Adrenal gland (tissue), 5 donors: ENCODE measurements around the gene SYT5.

Experiments used
- CTCF ChIP-seq, 6 experiments: fragments of 450-650 bp in 4 of 6; fragments of 200-600 bp in 2 of 6; sonication (generic) in 1 of 6; IDR thresholded peaks; 1 replicate in 5 of 6; 2 replicates in 1 of 6; pipeline versions ENCODE4 v1.5.1 to v1.8.0; 2016 to 2021; ENCODE audit warnings: antibody characterized with exemption in 6 of 6, mild to moderate bottlenecking in 2 of 6, moderate library complexity in 1 of 6
- POLR2A ChIP-seq, 2 donors: fragments of 450-650 bp; IDR thresholded peaks; one replicate each; pipeline ENCODE4 v1.6.1; 2017; ENCODE audit warnings: antibody characterized with exemption in 2 of 2, mild to moderate bottlenecking in 2 of 2, moderate library complexity in 1 of 2
- donor health status: DM: no; HTN: no; CAD: no.

- TF ChIP-seq CTCF (IDR thresholded peaks at IDR 0.05) (no peak), POLR2A (IDR thresholded peaks at IDR 0.05) (no peak)
These were observed 28.1 kb downstream of the SYT5 start for GRCh38 chr19:55152017-55152416.
